Breast epithelium (tissue), 3 donors: ENCODE data around the gene RHBDF2.

Experiments
- CTCF ChIP-seq, 3 donors: fragments of 450-650 bp; IDR thresholded peaks; one replicate each; pipeline ENCODE4 v1.5.1; 2016 to 2017; ENCODE audit warnings: antibody characterized with exemption in 3 of 3, mild to moderate bottlenecking in 3 of 3, moderate library complexity in 3 of 3
- POLR2A ChIP-seq: fragments of 450-650 bp; IDR thresholded peaks from one replicate; pipeline ENCODE4 v1.6.1; 2016; ENCODE audit warnings: antibody characterized with exemption, mild to moderate bottlenecking, moderate library complexity

DNA sequence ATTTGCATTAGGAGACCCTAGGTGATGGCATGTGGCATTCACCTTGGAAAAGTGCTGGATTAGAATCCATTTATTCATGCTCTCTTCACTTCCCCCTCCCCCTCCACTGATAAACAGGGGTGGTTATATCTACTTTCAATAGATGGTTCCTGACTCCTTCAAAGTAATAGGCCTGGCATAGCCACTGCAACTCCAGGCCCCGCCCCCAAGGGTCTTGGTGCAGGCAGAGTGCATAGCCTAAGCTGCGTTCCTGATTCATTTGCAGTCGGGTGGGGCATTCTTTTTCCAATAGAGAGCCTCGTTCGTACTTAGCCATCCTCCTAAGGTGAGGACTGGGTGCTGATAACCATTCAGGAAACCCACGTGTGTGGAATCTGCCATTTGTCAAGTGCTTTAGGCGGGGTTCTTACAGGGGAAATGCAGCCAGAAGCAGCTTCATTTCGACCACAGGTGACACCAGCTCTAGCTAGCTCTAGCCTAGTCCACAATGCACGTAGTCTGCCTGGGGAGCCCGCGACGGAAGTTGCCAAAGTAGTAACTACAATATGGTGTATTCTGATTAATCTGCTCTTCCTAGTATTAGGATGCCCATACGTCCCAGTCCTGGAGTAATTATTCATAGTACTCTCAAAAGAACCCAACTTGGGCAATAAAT is 59.4 kb downstream of the RHBDF2 start:
- TF ChIP-seq CTCF (IDR thresholded peaks at IDR 0.05) (no peak), POLR2A (no peak)
